Keratinocyte (primary cell): ENCODE data around the gene KTI12.

Experiments used
- EZH2 ChIP-seq: IDR thresholded peaks from one replicate; pipeline ENCODE4 v1.6.1; 2012; ENCODE audit warnings: inconsistent platforms, mild to moderate bottlenecking, low read length, moderate library complexity
- TF ChIP-seq, protein P1 (sequence below), 3 experiments: IDR thresholded peaks in 1 of 3; conservative IDR thresholded peaks in 1 of 3; optimal IDR thresholded peaks in 1 of 3; 2 replicates in 2 of 3; 3 replicates in 1 of 3; pipeline versions ENCODE3 to v1.5.1; 2011; ENCODE audit warnings: low read length in 3 of 3, mild to moderate bottlenecking in 3 of 3, moderate library complexity in 2 of 3, control low read depth in 1 of 3, inconsistent platforms in 1 of 3; ENCODE audit not compliant: insufficient read depth in 2 of 3; ENCODE audit errors: extremely low read depth in 1 of 3

DNA sequence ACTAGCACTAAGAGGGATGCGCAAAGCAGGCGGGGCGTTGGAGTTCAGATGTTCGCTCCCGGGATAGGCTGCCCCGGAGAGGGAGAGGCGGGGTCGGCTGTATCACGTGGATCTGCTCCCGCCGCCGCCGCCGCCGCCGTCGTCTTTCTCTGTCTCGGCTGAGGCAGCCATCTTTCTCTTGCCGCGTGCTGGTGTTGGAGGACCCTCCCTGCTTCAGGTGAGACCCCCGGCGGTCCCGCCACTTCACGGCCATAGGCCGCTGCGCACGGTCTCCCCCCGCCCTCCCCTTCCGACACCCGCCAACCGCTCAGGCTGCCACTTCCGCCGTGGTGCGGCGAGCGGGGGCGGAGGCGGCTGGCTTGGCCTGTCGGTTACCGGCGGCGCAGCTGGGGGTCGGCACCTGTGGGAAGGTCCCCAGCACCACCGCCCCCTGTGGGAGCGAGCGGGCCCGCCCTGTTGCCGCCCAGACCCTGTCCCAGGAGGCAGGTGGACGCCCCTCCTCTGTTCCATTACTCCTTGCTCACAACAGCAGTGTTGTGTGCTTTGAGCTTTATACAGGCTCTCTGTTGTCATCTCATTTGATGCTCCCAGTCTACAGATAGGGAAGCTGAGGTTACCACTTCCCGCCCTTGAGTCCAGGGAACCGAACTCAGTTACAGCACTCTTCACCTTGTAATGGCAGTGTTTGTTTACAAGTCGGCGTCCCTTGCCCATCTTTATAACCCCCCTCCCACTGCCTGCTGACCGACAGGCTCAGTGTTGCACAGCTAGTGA, 22.7 kb upstream of the KTI12 start, which contains the start of gene BTF3L4:
- TF ChIP-seq, protein P1, sequence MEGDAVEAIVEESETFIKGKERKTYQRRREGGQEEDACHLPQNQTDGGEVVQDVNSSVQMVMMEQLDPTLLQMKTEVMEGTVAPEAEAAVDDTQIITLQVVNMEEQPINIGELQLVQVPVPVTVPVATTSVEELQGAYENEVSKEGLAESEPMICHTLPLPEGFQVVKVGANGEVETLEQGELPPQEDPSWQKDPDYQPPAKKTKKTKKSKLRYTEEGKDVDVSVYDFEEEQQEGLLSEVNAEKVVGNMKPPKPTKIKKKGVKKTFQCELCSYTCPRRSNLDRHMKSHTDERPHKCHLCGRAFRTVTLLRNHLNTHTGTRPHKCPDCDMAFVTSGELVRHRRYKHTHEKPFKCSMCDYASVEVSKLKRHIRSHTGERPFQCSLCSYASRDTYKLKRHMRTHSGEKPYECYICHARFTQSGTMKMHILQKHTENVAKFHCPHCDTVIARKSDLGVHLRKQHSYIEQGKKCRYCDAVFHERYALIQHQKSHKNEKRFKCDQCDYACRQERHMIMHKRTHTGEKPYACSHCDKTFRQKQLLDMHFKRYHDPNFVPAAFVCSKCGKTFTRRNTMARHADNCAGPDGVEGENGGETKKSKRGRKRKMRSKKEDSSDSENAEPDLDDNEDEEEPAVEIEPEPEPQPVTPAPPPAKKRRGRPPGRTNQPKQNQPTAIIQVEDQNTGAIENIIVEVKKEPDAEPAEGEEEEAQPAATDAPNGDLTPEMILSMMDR (optimal IDR thresholded peaks at IDR 0.05 in 1 of 3, IDR thresholded peaks at IDR 0.05 in 1 of 3, conservative IDR thresholded peaks at IDR 0.05 in 1 of 3; ENCODE audit: extremely low read depth in 1 of 3, insufficient read depth in 2 of 3, low read length in 3 of 3): no peak
- TF ChIP-seq EZH2: no peak
